Loucy (cell line): ENCODE data around the gene ANKRD23.
"Not testable (repeated sequence)": the region's sequence is repeated elsewhere in the genome, so short reads cannot be mapped to it uniquely, and the experiment has no call there.

ENCODE experiments used
- CTCF ChIP-seq: fragments of 200-600 bp; sonication (generic); conservative IDR thresholded peaks from 2 replicates; pipeline ENCODE4 v1.5.1; 2014; ENCODE audit warnings: mild to moderate bottlenecking, antibody characterized with exemption, low read length
- EZH2phosphoT487 ChIP-seq: fragments of 200-600 bp; IDR thresholded peaks from 2 replicates; pipeline ENCODE4 v1.6.1; 2018; ENCODE audit warnings: antibody characterized with exemption, mild to moderate bottlenecking, moderate library complexity, borderline replicate concordance

- TF ChIP-seq CTCF, EZH2phosphoT487: not testable (repeated sequence)
Measured at GRCh38 chr2:96863056-96863455, 19.2 kb upstream of the ANKRD23 start.
